Neural cell (in vitro differentiated cells): ENCODE results near the gene F13A1. TPM values are rescaled to one million over a fixed set of nuclear protein-coding genes. Genes with fewer than 3 reads are reported as not detected.

Experiments
- H2AFZ ChIP-seq: fragments of 200-600, 300-800 bp; sonication (generic), shearing (Covaris generic); 2 replicates; pipeline ENCODE4 v1.6.0; 2014; ENCODE audit warnings: low read depth, mild to moderate bottlenecking, antibody characterized with exemption, low read length, moderate library complexity
- H3F3A ChIP-seq: fragments of 200-600 bp; shearing (Covaris generic); 2 replicates; pipeline ENCODE4 v1.6.1; 2016; ENCODE audit warnings: mild to moderate bottlenecking, moderate library complexity, mixed read lengths, antibody characterized with exemption, low read length; ENCODE audit not compliant: insufficient read depth, poor library complexity, severe bottlenecking
- H3K27ac ChIP-seq: fragments of 200-600, 300-800 bp; sonication (generic), shearing (Covaris generic); 2 replicates; pipeline ENCODE4 v1.5.1; 2014; ENCODE audit warnings: mild to moderate bottlenecking, low read length, moderate library complexity
- H3K27me3 ChIP-seq: fragments of 300-800, 200-600 bp; sonication (generic), shearing (Covaris generic); 2 replicates; pipeline ENCODE4 v1.6.0; 2014; ENCODE audit warnings: mild to moderate bottlenecking, low read depth, low read length, moderate library complexity; ENCODE audit not compliant: insufficient read depth
- H3K36me3 ChIP-seq: fragments of 300-800, 200-600 bp; sonication (generic), shearing (Covaris generic); 2 replicates; pipeline ENCODE4 v1.5.1; 2014; ENCODE audit warnings: mild to moderate bottlenecking, antibody characterized with exemption, low read length, moderate library complexity; ENCODE audit not compliant: insufficient read depth
- H3K4me2 ChIP-seq: fragments of 300-800, 200-600 bp; sonication (generic), shearing (Covaris generic); 2 replicates; pipeline ENCODE4 v1.6.0; 2014; ENCODE audit warnings: mild to moderate bottlenecking, low read length
- H3K4me3 ChIP-seq: fragments of 300-800, 200-600 bp; sonication (generic), shearing (Covaris generic); 2 replicates; pipeline ENCODE4 v1.5.1; 2014; ENCODE audit warnings: mild to moderate bottlenecking, low read length, moderate library complexity
- H3K79me2 ChIP-seq: fragments of 200-600 bp; shearing (Covaris generic); replicated peaks from 2 replicates; pipeline ENCODE4 v1.6.0; 2014; ENCODE audit warnings: mild to moderate bottlenecking, low read length, moderate library complexity; ENCODE audit not compliant: insufficient read depth
- H3K9ac ChIP-seq: fragments of 300-800, 200-600 bp; sonication (generic), shearing (Covaris generic); 2 replicates; pipeline ENCODE4 v1.6.1; 2016; ENCODE audit warnings: mild to moderate bottlenecking, low read length, mixed read lengths
- H3K9me2 ChIP-seq: fragments of 200-600 bp; shearing (Covaris generic); 2 replicates; pipeline ENCODE4 v1.6.1; 2016; ENCODE audit warnings: mild to moderate bottlenecking, low read length, mixed read lengths; ENCODE audit not compliant: insufficient read depth
- H3K9me3 ChIP-seq: fragments of 200-600, 300-800 bp; sonication (generic), shearing (Covaris generic); 2 replicates; pipeline ENCODE4 v1.6.1; 2016; ENCODE audit warnings: mild to moderate bottlenecking, mixed run types, low read length, moderate library complexity, mixed read lengths
- H4K20me1 ChIP-seq: fragments of 200-600 bp; shearing (Covaris generic); 2 replicates; pipeline ENCODE4 v1.6.1; 2016; ENCODE audit warnings: mild to moderate bottlenecking, mixed run types; ENCODE audit not compliant: insufficient read depth
- EP300 ChIP-seq: fragments of 450-650 bp; conservative IDR thresholded peaks from 2 replicates; pipeline ENCODE4 v1.6.1; 2014; ENCODE audit warnings: antibody characterized with exemption, mild to moderate bottlenecking, moderate library complexity; ENCODE audit not compliant: poor library complexity, severe bottlenecking
- EZH2 ChIP-seq: fragments of 200-600, 300-800 bp; shearing (Covaris generic), sonication (generic); IDR thresholded peaks from 2 replicates; pipeline ENCODE4 v1.6.1; 2014; ENCODE audit warnings: antibody characterized with exemption, low read length, borderline replicate concordance, mild to moderate bottlenecking; ENCODE audit not compliant: insufficient read depth, poor library complexity, severe bottlenecking
- MXI1 ChIP-seq: fragments of 450-650 bp; conservative IDR thresholded peaks from 2 replicates; pipeline ENCODE4 v1.6.1; 2014; ENCODE audit warnings: antibody characterized with exemption, mild to moderate bottlenecking; ENCODE audit not compliant: poor library complexity, severe bottlenecking
- POLR2AphosphoS5 ChIP-seq: IDR thresholded peaks from 2 replicates; pipeline ENCODE4 v1.6.1; 2012
- RAD21 ChIP-seq: fragments of 450-650 bp; conservative IDR thresholded peaks from 2 replicates; pipeline ENCODE4 v1.6.1; 2014; ENCODE audit warnings: antibody characterized with exemption, mild to moderate bottlenecking, moderate library complexity
- SMC3 ChIP-seq: fragments of 450-650 bp; conservative IDR thresholded peaks from 2 replicates; pipeline ENCODE4 v1.6.1; 2014; ENCODE audit warnings: antibody characterized with exemption, mild to moderate bottlenecking, moderate library complexity; ENCODE audit not compliant: poor library complexity
- TAF1 ChIP-seq: IDR thresholded peaks from 2 replicates; pipeline ENCODE4 v1.6.1; 2012; ENCODE audit warnings: low read depth
- polyA plus RNA-seq: library from polyadenylated mRNA; depleted of rRNA; stranded (reverse); fragments of >200 nt; gene quantifications from 2 replicates; pipeline ENCODE4 v1.2.3, GENCODE V29; 2014
- TF ChIP-seq, protein P1 (sequence below): IDR thresholded peaks from 2 replicates; pipeline ENCODE4 v1.6.1; 2012; ENCODE audit warnings: borderline replicate concordance
- TF ChIP-seq, protein P2 (sequence below): fragments of 450-650 bp; IDR thresholded peaks from 2 replicates; pipeline ENCODE4 v1.5.1; 2014; ENCODE audit warnings: antibody characterized with exemption, mild to moderate bottlenecking, moderate library complexity; ENCODE audit not compliant: poor library complexity, severe bottlenecking

Gene F13A1
- polyA plus RNA-seq, 1 donor from 2014 or later: not detected

DNA sequence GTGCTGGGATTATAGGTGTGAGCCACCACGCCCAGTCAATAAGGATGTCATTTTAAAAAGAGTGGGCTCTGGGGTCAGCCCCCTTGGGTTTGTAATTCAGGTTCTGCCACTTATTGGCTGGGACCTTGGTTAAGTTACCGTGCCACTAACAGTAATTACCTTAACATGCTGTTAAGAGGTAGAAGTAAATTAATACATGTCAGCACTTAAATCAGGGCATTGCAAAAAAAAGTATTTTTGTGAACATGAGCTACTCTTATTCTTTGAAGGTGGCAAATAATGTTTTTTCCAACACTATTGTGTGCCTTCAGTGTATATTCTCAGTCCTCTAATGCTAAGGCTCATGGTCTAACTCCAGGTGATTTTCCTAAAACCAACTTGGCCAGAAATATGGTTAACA, 109.5 kb downstream of the F13A1 start:
- H3K79me2 ChIP-seq: no peaks in the 10 kb centered on the region
- no peak overlapping the region for H2AFZ ChIP-seq
- no peaks in the 10 kb centered on the region for H3K9me2 ChIP-seq
- no peaks in the 10 kb centered on the region for H3K36me3 ChIP-seq
- H3K27ac ChIP-seq: no peak overlapping the region
- H4K20me1 ChIP-seq: no peaks in the 10 kb centered on the region
- H3K27me3 ChIP-seq: no peaks in the 10 kb centered on the region
- no peaks in the 10 kb centered on the region for H3F3A ChIP-seq
- no peak overlapping the region for H3K9ac ChIP-seq
- no peak overlapping the region for H3K4me2 ChIP-seq
- TF ChIP-seq, protein P1, sequence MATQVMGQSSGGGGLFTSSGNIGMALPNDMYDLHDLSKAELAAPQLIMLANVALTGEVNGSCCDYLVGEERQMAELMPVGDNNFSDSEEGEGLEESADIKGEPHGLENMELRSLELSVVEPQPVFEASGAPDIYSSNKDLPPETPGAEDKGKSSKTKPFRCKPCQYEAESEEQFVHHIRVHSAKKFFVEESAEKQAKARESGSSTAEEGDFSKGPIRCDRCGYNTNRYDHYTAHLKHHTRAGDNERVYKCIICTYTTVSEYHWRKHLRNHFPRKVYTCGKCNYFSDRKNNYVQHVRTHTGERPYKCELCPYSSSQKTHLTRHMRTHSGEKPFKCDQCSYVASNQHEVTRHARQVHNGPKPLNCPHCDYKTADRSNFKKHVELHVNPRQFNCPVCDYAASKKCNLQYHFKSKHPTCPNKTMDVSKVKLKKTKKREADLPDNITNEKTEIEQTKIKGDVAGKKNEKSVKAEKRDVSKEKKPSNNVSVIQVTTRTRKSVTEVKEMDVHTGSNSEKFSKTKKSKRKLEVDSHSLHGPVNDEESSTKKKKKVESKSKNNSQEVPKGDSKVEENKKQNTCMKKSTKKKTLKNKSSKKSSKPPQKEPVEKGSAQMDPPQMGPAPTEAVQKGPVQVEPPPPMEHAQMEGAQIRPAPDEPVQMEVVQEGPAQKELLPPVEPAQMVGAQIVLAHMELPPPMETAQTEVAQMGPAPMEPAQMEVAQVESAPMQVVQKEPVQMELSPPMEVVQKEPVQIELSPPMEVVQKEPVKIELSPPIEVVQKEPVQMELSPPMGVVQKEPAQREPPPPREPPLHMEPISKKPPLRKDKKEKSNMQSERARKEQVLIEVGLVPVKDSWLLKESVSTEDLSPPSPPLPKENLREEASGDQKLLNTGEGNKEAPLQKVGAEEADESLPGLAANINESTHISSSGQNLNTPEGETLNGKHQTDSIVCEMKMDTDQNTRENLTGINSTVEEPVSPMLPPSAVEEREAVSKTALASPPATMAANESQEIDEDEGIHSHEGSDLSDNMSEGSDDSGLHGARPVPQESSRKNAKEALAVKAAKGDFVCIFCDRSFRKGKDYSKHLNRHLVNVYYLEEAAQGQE: no peak
- no peak for TF ChIP-seq MXI1
- TF ChIP-seq TAF1: no peak
- no peak for TF ChIP-seq POLR2AphosphoS5
- TF ChIP-seq SMC3: no peak
- no peak for TF ChIP-seq RAD21
- no peak for TF ChIP-seq EP300
- TF ChIP-seq, protein P2, sequence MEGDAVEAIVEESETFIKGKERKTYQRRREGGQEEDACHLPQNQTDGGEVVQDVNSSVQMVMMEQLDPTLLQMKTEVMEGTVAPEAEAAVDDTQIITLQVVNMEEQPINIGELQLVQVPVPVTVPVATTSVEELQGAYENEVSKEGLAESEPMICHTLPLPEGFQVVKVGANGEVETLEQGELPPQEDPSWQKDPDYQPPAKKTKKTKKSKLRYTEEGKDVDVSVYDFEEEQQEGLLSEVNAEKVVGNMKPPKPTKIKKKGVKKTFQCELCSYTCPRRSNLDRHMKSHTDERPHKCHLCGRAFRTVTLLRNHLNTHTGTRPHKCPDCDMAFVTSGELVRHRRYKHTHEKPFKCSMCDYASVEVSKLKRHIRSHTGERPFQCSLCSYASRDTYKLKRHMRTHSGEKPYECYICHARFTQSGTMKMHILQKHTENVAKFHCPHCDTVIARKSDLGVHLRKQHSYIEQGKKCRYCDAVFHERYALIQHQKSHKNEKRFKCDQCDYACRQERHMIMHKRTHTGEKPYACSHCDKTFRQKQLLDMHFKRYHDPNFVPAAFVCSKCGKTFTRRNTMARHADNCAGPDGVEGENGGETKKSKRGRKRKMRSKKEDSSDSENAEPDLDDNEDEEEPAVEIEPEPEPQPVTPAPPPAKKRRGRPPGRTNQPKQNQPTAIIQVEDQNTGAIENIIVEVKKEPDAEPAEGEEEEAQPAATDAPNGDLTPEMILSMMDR: no peak
- no peak for TF ChIP-seq EZH2
- no peak overlapping the region for H3K4me3 ChIP-seq
- no peaks in the 10 kb centered on the region for H3K9me3 ChIP-seq

DNA sequence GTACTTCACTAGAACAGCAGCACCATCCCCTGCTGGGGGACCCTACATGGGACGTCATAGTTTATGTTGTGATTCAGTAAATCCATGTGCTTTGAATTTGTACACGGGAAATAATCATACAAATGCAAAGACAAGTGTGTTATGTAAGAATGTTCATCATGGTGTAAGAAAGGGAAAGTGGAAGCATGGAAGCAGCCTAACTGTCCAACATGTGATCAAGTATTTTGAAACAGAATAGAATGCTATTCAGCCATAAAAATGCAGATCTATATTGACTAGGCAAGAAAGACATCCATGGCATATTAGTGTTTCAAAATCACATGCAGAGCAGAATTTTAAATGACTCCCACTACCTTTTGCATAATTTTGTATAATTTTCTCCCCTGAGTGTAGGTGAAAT, 117.6 kb downstream of the F13A1 start:
- Histone ChIP-seq H3K9ac (no peak overlapping the region), H3K27ac (no peak overlapping the region), H4K20me1 (no peaks in the 10 kb centered on the region), H3K79me2 (no peaks in the 10 kb centered on the region), H3K9me3 (no peaks in the 10 kb centered on the region), H3K4me2 (no peak overlapping the region), H3K9me2 (no peaks in the 10 kb centered on the region), H3F3A (no peaks in the 10 kb centered on the region), H3K4me3 (no peak overlapping the region), H2AFZ (no peak overlapping the region), H3K36me3 (no peaks in the 10 kb centered on the region), H3K27me3 (no peaks in the 10 kb centered on the region)
- TF ChIP-seq EP300 (no peak), TAF1 (no peak), SMC3 (no peak), MXI1 (no peak)
- TF ChIP-seq, protein P2: no peak
